GM19463 (cell line): ENCODE measurements around the gene CUL3.

Source experiments
- ATAC-seq: cut with Tn5 transposase; IDR thresholded peaks from one replicate; pipeline ENCODE4 v1.9.1; 2021; ENCODE audit warnings: mild to moderate bottlenecking, moderate library complexity; ENCODE audit not compliant: unreplicated experiment

CUL3 gene

GRCh38 chr2:224432003-224432579 lies 153.1 kb downstream of the CUL3 start:
- no peak for ATAC-seq

DNA sequence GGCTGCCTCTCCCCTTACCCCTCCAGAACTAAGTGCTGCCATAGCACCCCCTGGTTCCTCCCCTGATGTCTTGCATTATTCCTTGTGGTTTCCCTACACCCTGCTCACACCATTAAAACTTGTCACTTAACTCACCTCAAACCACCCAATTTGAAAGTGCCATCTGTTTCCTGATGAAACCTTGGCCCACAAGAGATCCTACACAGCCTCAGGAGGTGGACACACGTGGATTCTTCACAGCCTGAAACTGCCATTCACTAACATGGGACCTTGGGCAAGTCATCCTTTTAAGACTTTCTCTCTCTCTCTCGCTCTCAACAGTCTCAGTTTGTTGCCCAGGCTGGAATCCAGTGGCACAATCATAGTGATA lies 155.7 kb downstream of the CUL3 start:
- no peak for ATAC-seq

DNA sequence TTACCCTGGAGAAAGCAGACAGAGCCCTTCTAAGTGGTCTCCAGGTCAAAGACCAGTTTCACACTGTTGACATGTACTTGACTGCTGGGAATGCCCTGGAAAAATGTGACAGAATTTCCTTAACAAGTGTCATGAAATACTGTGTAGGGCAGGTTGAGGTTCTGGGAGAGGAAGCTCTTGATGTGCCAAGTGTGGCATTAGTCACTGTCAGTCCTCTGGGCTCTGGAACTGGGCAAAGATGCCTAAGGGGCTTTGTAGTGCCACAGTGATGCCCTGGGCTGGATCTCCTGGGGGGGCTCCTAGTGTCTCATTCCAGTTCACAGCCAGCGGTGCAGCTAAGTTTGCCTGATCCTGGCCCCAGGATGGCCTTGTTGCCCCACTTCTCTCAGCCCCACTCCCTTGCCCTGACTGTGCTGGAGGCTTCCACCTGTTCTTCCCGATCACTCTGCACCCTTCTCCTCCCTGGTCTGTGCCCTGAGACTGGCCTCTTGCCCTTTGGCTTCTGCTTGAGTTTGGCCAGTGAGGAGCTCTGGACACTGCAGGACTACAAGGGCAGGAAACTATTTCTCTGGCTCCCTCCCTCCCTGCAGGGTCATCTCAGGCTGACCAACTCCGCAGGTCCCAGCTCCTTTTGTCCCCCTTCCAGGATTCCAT lies 156.2 kb downstream of the CUL3 start:
- no peak for ATAC-seq

DNA sequence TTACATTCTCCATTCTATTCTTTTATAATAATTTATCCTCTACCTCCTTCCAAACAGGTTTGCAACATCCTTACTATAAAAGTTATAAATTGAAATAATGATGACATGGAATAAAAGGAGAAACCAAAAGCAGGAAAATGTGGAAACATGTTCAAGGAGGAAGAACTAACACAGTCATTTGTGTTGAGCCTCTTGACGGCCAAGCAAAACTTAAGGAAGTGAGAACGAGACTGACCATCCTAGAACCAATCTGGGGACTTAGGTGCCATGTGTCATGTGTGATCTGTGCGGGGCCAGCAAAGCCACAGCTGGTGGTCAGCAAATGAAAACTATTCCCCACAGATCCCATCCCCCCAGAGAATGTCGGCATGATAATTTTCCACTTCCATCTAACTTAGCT lies 157.7 kb downstream of the CUL3 start:
- ATAC-seq = no peak

- no peak for ATAC-seq
Measured at GRCh38 chr2:224426656-224427055, 158.5 kb downstream of the CUL3 start.

GRCh38 chr2:224421065-224421464 lies 164.1 kb downstream of the CUL3 start:
- ATAC-seq = no peak
